Hepatocyte (in vitro differentiated cells): ENCODE measurements around the gene TBXT. TPM values are rescaled to one million over a fixed set of nuclear protein-coding genes. Genes with fewer than 3 reads are reported as not detected.

Source experiments
- DNase-seq: peaks from one replicate; pipeline ENCODE4 v3.0.0-alpha.2; 2016; ENCODE audit warnings: low spot score
- H2AFZ ChIP-seq: fragments of 200-600 bp; sonication (generic); 2 replicates; pipeline ENCODE4 v1.6.0; 2016; ENCODE audit warnings: antibody characterized with exemption, mild to moderate bottlenecking
- H3K27ac ChIP-seq: fragments of 200-600 bp; sonication (generic); 2 replicates; pipeline ENCODE4 v1.5.1; 2016; ENCODE audit warnings: mild to moderate bottlenecking
- H3K27me3 ChIP-seq: fragments of 200-600 bp; sonication (generic); 2 replicates; pipeline ENCODE4 v1.6.1; 2016
- H3K36me3 ChIP-seq: fragments of 200-600 bp; sonication (generic); replicated peaks from 2 replicates; pipeline ENCODE4 v1.5.1; 2016; ENCODE audit warnings: low read depth; ENCODE audit not compliant: insufficient read depth
- H3K4me1 ChIP-seq: fragments of 200-600 bp; sonication (generic); 2 replicates; pipeline ENCODE4 v1.5.1; 2016; ENCODE audit warnings: mild to moderate bottlenecking, moderate library complexity; ENCODE audit not compliant: insufficient read depth
- H3K4me2 ChIP-seq: fragments of 200-600 bp; sonication (generic); 2 replicates; pipeline ENCODE4 v1.6.0; 2016
- H3K4me3 ChIP-seq: fragments of 200-600 bp; sonication (generic); 2 replicates; pipeline ENCODE4 v1.5.1; 2016; ENCODE audit warnings: mild to moderate bottlenecking
- H3K79me2 ChIP-seq: fragments of 200-600 bp; sonication (generic); 2 replicates; pipeline ENCODE4 v1.6.0; 2017; ENCODE audit warnings: mild to moderate bottlenecking
- H3K9me2 ChIP-seq: fragments of 200-600 bp; sonication (generic); replicated peaks from 2 replicates; pipeline ENCODE4 v1.6.0; 2017; ENCODE audit warnings: mild to moderate bottlenecking; ENCODE audit not compliant: insufficient read depth
- H3K9me3 ChIP-seq: fragments of 200-600 bp; sonication (generic); 2 replicates; pipeline ENCODE4 v1.5.1; 2016; ENCODE audit warnings: low read depth, mild to moderate bottlenecking
- H4K20me1 ChIP-seq: fragments of 200-600 bp; sonication (generic); 2 replicates; pipeline ENCODE4 v1.6.0; 2016; ENCODE audit warnings: mild to moderate bottlenecking; ENCODE audit not compliant: insufficient read depth, poor library complexity, severe bottlenecking
- EZH2 ChIP-seq: fragments of 200-600 bp; sonication (generic); IDR thresholded peaks from 2 replicates; pipeline ENCODE4 v1.6.1; 2016; ENCODE audit warnings: antibody characterized with exemption, mild to moderate bottlenecking, borderline replicate concordance
- EZH2phosphoT487 ChIP-seq: fragments of 200-600 bp; sonication (generic); IDR thresholded peaks from one replicate; pipeline ENCODE4 v1.6.1; 2018; ENCODE audit warnings: antibody characterized with exemption, mild to moderate bottlenecking, low read depth, moderate library complexity; ENCODE audit not compliant: unreplicated experiment, severe bottlenecking
- WGBS: methylation state at CpG from one replicate; pipeline ENCODE4 v1.1.6; 2016; ENCODE audit warnings: low lambda C conversion rate; ENCODE audit errors: missing lambda C conversion rate; 5-methylcytosine and 5-hydroxymethylcytosine counted together
- polyA plus RNA-seq: library from polyadenylated mRNA; unstranded; fragments of >200 nt; fragmentation: Nextera tagmentation; extraction: Ambion mirVana; gene quantifications from 2 replicates; pipeline ENCODE4 v1.2.1, GENCODE V29; 2016
- total RNA-seq: library from RNA; depleted of rRNA; stranded (reverse); fragments of >200 nt; gene quantifications from 2 replicates; pipeline ENCODE4 v1.2.3, GENCODE V29; 2014
- TF ChIP-seq, protein P1 (sequence below): fragments of 200-600 bp; sonication (generic); IDR thresholded peaks from 2 replicates; pipeline ENCODE4 v1.5.1; 2016; ENCODE audit warnings: antibody characterized with exemption, mild to moderate bottlenecking; ENCODE audit not compliant: poor library complexity

Gene TBXT
- total and polyA plus RNA-seq, 2 experiments from 2014 or later = 0.13 TPM; not detected in 1

DNA sequence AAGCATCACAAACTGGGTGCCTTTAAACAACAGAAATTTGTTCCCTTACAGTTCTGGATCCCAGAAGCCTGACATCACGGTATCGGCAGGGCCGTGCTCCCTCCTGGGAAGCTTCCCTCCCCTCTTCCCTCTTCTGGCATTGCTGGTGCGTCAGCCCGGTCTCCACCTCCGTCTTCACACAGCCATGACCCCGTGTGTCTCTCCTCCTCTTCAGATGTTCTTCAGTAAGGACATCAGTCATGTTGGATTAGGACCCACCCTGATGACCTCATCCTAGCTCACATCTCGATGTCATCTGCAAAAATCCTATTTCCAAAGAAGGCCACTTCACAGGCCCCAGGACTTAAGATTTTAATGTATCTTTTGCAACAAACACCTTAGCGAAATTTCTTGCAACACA is 38.4 kb upstream of the TBXT start:
- H3K36me3 ChIP-seq = no peaks in the 10 kb centered on the region
- no peak overlapping the region for H2AFZ ChIP-seq
- 88% methylated on average over 9 of the region's 9 CpGs for WGBS

DNA sequence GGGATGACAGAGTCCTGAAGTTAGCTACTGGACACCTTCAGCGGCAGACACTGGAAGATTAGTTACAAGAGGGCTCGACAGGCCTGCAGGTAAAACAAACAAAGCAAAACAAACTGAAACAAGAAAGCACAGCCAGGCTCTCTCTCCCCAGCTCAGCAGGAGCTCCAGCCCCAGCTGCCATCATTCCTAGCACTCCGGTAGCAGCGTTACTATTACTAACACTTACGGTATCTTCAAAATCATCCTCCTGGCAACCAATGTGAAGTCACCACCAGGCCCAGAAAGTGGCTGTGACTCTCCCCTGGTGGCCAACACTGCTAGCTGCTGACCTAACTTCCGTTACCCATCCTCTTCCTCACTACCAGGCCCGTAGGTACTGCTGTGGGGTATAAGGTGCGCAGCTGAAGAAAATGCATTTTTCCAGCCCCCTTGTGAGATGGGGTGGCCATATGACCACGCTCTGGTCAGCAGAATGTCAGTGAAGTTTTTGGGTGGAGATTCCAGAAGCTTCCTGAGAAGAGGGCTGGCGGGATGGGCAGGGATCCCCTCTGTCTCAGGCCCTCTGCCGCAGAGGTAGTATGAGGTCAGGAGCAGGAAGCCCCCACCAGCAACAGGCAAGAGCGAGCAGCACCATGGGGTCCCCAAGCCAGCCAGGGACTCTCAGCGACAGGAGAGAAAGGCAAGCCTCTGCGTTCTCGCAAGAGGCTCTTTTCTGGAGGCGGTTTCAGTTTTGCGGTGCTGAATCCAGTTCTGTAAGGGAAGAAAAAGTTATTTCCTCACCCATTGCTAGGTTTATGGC is 37.4 kb upstream of the TBXT start:
- Histone ChIP-seq H3K4me3 (no peak overlapping the region), H3K27ac (no peak overlapping the region), H3K36me3 (no peaks in the 10 kb centered on the region), H3K79me2 (no peaks in the 10 kb centered on the region), H3K4me2 (no peak overlapping the region), H4K20me1 (no peaks in the 10 kb centered on the region), H3K27me3 (no peaks in the 10 kb centered on the region), H3K9me3 (no peaks in the 10 kb centered on the region), H3K9me2 (no peaks in the 10 kb centered on the region), H2AFZ (no peak overlapping the region), H3K4me1 (no peaks in the 10 kb centered on the region)
- no peak for TF ChIP-seq EZH2
- WGBS = 77% methylated on average over 17 of the region's 17 CpGs
- DNase-seq = no peak

More for the DNA sequence above, 38.4 kb upstream of the TBXT start:
- Histone ChIP-seq H3K4me2 (no peak overlapping the region), H3K27ac (no peak overlapping the region), H3K4me1 (no peaks in the 10 kb centered on the region), H4K20me1 (no peaks in the 10 kb centered on the region), H3K79me2 (no peaks in the 10 kb centered on the region), H3K4me3 (no peak overlapping the region), H3K9me2 (no peaks in the 10 kb centered on the region), H3K27me3 (no peaks in the 10 kb centered on the region), H3K9me3 (no peaks in the 10 kb centered on the region)
- DNase-seq = no peak
- TF ChIP-seq EZH2phosphoT487 (no peak), EZH2 (no peak)
- TF ChIP-seq, protein P1, sequence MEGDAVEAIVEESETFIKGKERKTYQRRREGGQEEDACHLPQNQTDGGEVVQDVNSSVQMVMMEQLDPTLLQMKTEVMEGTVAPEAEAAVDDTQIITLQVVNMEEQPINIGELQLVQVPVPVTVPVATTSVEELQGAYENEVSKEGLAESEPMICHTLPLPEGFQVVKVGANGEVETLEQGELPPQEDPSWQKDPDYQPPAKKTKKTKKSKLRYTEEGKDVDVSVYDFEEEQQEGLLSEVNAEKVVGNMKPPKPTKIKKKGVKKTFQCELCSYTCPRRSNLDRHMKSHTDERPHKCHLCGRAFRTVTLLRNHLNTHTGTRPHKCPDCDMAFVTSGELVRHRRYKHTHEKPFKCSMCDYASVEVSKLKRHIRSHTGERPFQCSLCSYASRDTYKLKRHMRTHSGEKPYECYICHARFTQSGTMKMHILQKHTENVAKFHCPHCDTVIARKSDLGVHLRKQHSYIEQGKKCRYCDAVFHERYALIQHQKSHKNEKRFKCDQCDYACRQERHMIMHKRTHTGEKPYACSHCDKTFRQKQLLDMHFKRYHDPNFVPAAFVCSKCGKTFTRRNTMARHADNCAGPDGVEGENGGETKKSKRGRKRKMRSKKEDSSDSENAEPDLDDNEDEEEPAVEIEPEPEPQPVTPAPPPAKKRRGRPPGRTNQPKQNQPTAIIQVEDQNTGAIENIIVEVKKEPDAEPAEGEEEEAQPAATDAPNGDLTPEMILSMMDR = no peak

DNA sequence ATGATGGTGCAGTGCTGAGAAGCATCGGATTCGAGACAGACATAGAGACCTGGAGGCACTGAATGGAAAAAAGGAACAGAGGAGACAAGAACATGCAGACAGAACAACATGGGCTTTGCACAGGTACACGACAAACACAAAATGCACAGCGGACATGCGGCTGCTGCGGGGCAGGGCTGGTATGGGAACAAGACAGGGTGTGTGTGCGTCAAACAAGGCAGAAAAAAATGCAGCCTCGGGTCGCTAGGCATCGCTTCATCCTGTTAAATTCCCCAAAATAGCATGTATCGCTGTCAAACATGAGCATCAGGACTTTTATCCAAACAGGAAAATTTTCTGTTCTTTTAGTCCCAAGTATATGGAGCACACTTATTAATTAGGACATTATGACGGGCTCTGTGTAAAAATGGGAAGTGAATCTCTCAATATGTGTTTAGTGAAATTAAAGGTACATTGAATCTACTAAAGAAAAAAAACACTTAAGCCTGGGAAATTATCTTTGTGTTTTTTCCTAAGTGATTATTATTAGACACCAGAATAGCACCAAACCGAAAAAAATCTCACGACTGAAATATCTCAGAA is 36.1 kb upstream of the TBXT start:
- H3K4me1 ChIP-seq = no peaks in the 10 kb centered on the region
- no peaks in the 10 kb centered on the region for H3K9me3 ChIP-seq
- H3K4me2 ChIP-seq = no peak overlapping the region
- WGBS = 97% methylated on average over 14 of the region's 14 CpGs
- H3K27ac ChIP-seq = no peak overlapping the region
- no peak overlapping the region for H3K4me3 ChIP-seq
- DNase-seq = no peak
- no peaks in the 10 kb centered on the region for H4K20me1 ChIP-seq
- H3K9me2 ChIP-seq = no peaks in the 10 kb centered on the region
- no peaks in the 10 kb centered on the region for H3K27me3 ChIP-seq
- TF ChIP-seq, protein P1 = no peak
- no peak for TF ChIP-seq EZH2
- no peak for TF ChIP-seq EZH2phosphoT487
- H3K36me3 ChIP-seq = no peaks in the 10 kb centered on the region
- no peak overlapping the region for H2AFZ ChIP-seq
- no peaks in the 10 kb centered on the region for H3K79me2 ChIP-seq

DNA sequence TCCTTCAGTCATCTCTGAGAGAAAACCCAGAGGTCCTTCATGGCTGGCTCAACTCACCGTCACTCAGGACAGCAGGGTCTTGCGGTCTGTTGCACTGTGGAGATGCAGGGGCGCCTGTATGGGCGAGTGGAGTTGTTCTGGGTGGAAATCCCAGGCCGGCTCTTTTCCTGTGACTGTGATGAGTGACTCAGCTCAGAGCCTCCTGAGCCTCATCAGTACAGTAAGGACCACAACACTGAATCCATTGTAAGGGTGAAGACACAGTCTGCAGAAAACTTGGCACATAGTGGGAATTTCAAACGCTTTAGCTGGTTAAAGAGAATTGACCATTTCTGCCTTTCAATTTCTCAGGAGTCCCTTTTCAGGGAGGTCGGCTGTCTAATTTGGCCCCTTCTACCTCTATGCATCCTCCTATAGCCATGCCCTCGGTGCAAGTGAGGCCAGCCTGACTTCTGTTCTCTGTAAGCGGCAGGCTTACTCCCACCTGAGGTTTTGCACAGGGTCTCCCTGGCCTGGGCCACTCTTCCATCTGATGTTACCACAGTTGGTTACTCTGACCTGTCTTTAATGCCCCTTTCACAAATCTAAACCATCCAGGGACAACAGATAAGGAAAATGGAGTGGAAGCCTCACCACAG is 35.5 kb upstream of the TBXT start:
- no peak overlapping the region for H3K4me3 ChIP-seq
- no peaks in the 10 kb centered on the region for H4K20me1 ChIP-seq
- DNase-seq = no peak
- H3K4me2 ChIP-seq = no peak overlapping the region
- H3K36me3 ChIP-seq = no peaks in the 10 kb centered on the region
- WGBS = 90% methylated on average over 9 of the region's 9 CpGs
- TF ChIP-seq, protein P1 = no peak
- TF ChIP-seq EZH2 = no peak
- no peak for TF ChIP-seq EZH2phosphoT487
- H3K9me2 ChIP-seq = no peaks in the 10 kb centered on the region
- H3K27me3 ChIP-seq = no peaks in the 10 kb centered on the region
- H3K79me2 ChIP-seq = no peaks in the 10 kb centered on the region
- no peaks in the 10 kb centered on the region for H3K4me1 ChIP-seq
- no peak overlapping the region for H2AFZ ChIP-seq
- no peaks in the 10 kb centered on the region for H3K9me3 ChIP-seq
- no peak overlapping the region for H3K27ac ChIP-seq
